Bone marrow (tissue), 2 donors: ENCODE data around the gene ELF2.
"Not testable (repeated sequence)": the region's sequence is repeated elsewhere in the genome, so short reads cannot be mapped to it uniquely, and the experiment has no call there.

ENCODE experiments used
- DNase-seq, 2 donors: peaks; one replicate each; lab custom pipeline; 2025; lab: John Stamatoyannopoulos, UW

The ELF2 gene

DNA sequence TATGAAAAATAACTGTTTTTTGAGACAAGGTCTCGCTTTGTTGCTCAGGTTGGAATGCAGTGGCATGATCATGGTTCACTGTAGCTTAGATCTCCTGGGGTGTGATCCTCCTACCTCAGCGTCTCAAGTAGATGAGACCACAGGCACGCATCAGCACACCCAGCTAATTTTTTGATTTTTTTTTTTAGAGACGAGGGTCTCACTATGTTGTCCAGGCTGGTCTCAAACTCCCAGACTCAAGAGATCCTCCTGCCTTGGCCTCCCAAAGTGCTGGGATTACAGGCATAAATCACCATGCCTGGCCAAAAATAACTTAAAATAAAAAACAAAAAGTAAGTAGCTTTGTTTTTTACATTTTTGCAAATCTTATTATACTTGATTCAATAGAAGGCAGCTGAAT, 98.1 kb downstream of the ELF2 start:
- no peak for DNase-seq

GRCh38 chr4:139077567-139078355, 99.3 kb downstream of the ELF2 start:
- no peak for DNase-seq

GRCh38 chr4:139076016-139076744, 100.8 kb downstream of the ELF2 start:
- no peak for DNase-seq

DNA sequence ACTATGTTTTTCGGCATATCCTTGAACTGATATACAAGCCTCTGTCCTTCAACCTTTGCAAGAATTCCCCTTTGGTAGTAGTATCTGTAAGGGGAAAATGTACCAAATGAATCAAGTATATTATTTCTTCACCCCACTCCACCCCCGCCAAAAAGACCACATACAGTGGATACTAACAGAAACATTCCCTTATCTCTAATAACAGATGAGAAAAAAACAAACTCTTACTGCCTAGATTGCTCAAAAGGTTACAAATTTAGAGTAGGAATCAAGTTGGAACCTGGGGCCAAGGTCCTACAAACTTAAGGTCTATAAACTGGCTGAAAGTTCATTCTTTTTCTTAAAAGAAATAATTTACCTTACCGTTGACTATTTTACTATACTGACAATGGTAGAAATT, 116.4 kb downstream of the ELF2 start:
- no peak for DNase-seq

GRCh38 chr4:139059026-139059425, 118.0 kb downstream of the ELF2 start:
- DNase-seq = not testable (repeated sequence)

DNA sequence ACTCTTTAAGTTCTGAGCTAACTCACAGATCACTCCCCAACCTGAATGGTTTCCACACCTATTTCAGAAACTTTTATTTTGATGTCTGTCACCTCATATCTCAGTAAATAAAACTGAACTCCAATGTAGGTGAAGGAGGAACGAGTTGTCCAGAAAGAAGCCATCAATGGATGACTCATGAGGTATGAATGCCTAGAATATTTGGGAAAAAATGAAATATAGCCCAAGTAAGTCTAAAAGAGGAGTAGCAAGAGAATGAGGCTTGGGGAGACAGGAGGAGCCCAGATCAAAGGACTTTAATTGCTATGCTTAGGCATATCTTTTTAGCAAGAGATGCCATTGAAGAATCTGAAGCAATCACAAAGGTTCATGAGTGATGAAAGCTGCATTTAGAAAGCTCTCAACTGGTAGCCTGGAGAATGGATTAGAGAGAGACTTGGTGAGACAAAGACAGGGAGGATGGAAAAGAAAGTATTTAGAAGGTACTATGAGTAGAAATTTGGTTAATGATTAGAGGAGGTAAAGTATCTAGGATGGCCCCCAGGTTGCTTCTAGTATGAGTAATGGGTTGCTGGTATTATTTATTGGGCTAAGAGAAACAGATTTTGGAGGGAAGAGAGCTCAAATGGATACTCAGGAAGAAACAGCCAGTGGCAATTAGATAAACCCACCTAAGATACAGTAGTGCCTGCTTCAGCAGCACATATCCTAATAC, 122.1 kb downstream of the ELF2 start:
- no peak for DNase-seq

DNA sequence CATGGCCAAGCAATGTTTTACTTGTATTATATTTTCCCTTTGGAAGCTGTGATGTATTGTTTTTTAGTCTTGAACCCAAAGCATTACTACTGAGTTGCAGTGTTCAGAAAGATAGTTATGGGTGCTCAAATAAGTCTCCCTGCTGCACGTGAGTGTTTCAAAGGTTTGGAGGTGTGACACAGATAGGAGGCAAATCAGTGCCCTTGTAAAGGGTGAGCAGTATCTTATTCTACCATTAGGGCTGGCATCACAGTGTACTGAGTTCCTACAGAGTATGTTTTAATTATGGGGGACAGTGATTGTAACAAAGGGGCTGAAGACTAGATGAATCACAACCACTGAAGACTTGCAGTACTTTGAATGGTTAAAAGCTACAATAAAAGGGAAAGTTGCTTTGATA, 123.1 kb downstream of the ELF2 start:
- DNase-seq = no peak

DNA sequence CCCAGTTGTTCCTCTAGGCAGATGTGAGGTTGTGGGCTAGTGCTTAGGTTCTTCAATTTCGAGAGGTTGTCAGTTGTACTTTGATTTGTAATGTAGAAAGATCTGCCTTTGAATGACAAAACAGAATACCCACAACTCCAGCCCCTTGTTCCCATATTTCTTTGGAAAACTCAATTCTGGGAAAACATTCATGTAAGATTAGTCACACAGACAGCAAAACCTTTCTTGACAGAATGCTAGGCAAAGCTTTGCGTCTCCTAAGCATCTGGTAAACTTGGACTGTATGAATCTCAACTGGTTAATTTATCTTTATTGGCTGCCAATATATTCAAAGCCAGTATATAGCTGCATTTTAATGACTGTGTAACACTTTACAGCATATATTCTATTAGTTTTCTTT, 126.6 kb downstream of the ELF2 start:
- DNase-seq = no peak

GRCh38 chr4:139048026-139048425, 129.0 kb downstream of the ELF2 start:
- no peak for DNase-seq

GRCh38 chr4:139044291-139044690, 132.7 kb downstream of the ELF2 start:
- DNase-seq = no peak

DNA sequence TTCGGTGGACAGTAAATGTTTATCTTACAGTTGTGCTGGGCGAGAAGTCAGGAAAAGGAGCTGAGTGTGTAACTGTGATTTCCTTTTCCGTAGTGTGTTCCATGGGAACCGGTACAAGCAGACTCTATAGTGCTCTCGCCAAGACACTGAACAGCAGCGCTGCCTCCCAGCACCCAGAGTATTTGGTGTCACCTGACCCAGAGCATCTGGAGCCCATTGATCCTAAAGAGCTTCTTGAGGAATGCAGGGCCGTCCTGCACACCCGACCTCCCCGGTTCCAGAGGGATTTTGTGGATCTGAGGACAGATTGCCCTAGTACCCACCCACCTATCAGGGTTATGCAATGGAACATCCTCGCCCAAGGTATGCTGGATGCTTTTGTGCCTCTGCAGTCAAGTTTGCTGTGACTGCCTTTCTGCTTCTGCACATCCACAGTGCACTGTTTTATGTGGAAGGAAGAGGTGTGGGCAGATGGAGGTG, 134.0 kb downstream of the ELF2 start:
- DNase-seq = no peak

DNA sequence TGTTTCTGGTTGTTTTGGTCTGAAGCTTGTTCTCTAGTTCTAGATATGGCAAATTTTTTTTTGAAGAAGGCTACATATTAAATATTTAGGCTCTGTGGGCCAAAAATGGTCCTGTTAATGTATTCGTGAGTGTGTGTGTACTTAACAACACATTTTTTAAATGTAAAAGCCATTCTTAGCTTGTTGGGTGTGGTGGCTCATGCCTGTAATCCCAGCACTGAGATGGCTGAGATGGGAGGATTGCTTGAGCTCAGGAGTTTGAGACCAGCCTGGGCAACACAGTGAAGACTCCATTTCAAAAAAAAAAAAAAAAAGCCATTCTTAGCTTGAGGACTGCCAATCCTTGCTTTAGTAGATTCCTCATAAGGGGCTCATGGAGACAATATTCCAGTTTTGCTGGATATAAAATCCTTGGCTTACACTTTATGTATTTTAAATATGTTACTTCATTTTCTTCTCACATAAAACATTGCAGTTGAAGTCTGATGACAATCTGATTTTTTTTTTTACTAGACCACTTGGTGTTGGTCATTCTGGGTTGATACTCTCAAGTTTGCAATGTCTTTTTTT, 138.1 kb downstream of the ELF2 start:
- no peak for DNase-seq

DNA sequence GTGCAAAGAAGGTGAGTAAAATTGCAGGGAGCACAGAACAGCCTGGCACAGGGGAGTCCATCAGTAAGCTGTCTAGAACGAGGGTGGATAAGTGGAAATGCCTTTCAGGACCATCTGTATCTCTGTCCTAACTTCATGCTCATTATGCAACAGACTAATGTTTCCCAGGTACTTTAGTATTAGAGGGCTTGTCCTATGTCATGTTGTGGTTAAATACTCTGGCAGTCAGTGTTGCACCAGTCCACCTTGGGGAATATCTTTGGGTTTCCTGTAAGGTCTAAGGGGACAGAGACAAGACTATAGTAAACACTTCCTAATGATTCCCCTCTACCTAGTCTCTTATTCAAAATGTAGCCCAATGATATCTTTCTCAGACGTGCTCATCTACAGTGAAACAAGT, 140.1 kb downstream of the ELF2 start:
- no peak for DNase-seq

GRCh38 chr4:139035650-139036049, 141.4 kb downstream of the ELF2 start:
- no peak for DNase-seq

DNA sequence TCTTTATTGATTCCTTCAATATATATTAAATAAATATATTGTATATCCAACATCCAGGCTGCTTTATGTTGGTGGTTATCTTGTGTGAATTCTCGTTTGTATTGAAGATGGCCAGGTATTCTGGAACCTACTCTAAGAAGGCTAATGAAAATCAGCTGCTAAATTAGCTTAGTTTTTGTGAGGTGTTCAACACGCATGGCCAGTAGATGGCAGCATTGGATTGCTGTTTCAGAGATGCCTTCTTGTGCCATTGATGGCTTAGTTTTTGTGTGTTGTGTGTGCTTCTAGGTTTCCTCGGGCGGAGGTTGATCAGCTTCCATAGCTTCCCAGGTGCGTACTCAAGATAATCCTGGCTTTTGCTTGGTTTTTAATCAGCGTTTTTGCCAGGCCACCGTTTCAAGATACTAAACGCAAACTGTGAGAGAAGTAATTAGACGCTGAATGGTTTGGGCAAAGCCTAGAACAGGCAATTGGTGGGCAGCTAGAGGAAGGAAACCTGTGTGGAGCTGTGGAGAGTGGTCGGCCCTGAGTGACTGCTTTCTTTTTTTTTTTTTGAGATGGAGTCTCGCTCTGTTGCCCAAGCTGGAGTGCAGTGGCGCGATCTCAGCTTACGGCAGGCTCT, 146.3 kb downstream of the ELF2 start:
- peak; percentile 8 to 68 for DNase-seq

GRCh38 chr4:139029866-139030363, 147.1 kb downstream of the ELF2 start:
- DNase-seq = not testable (repeated sequence)

GRCh38 chr4:139028191-139028661, 148.8 kb downstream of the ELF2 start:
- no peak for DNase-seq

GRCh38 chr4:139027776-139028175, 149.2 kb downstream of the ELF2 start:
- no peak for DNase-seq

DNA sequence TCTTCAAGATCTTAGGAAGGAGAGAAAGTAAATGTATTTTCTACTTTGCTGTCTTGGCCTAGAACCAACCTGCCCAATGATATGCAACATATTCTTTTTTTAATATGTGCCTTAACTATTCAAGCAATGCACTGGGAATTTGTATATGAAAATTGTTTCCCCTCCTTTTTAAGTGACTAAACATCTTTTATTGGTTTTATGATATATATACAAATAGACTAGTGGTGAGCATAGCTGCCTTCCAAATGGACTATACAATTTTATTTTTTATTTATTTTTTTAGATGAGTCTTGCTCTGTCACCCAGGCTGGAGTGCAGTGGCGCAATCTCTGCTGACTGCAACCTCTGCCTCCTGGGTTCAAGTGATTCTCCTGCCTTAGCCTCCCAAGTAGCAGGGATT, 151.2 kb downstream of the ELF2 start:
- DNase-seq = no peak

DNA sequence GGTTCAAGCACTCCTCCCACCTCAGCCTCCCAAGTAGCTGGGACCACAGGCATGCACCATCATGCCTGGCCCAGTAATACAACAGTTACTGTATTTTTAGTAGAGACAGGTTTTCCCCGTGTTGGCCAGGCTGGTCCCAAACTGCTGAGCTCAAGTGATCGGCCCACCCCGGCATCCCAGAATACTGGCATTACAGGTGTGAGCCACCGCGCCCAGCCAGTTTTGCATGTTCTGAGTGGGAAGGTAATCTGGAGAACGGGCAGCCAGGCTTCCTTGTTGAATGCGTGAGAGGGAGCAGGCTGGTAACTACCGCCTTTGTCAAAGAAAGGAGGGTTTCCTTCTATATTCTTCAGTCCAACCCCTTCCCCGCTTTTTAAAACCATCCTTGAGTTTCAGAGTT, 152.3 kb downstream of the ELF2 start:
- DNase-seq = no peak

DNA sequence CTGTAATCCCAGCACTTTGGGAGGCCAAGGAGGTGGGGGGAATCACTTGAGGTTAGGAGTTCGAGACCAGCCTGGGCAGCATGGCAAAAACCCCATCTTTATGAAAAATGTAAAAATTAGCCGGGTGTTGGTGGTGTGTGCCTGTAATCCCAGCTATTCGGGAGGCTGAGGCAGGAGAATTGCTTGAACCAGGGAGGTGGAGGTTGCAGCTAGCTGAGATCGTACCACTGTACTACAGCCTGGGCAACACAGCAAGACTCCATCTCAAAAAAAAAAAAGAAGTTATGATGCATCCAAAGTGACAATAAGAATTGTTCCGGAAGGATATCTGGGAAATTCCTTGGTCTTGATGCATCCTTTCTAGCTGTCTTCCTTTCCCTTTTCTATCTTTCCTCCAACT, 154.2 kb downstream of the ELF2 start:
- no peak for DNase-seq

- DNase-seq = not testable (repeated sequence)
These were observed 155.9 kb downstream of the ELF2 start for GRCh38 chr4:139021071-139021470.
